Osteoblast (primary cell): ENCODE measurements around the gene CORO2A. TPM values are rescaled to one million over a fixed set of nuclear protein-coding genes. Genes with fewer than 3 reads are reported as not detected.

Source experiments
- DNase-seq: peaks from one replicate; pipeline ENCODE4 v3.0.0; 2011; ENCODE audit warnings: low spot score, mixed read lengths; ENCODE audit not compliant: insufficient read length; ENCODE audit errors: missing footprints
- H2AFZ ChIP-seq: 2 replicates; pipeline ENCODE4 v1.6.0; 2011; ENCODE audit warnings: mild to moderate bottlenecking, low read length
- H3K27ac ChIP-seq: 2 replicates; pipeline ENCODE4 v1.5.1; 2011; ENCODE audit warnings: mild to moderate bottlenecking, low read depth, low read length, moderate library complexity
- H3K27me3 ChIP-seq: 2 replicates; pipeline ENCODE4 v1.6.0; 2012; ENCODE audit warnings: mild to moderate bottlenecking, control low read depth, inconsistent platforms, low read length, moderate library complexity; ENCODE audit not compliant: insufficient read depth
- H3K36me3 ChIP-seq: 2 replicates; pipeline ENCODE4 v1.5.1; 2011; ENCODE audit warnings: mild to moderate bottlenecking, low read length, control low read depth, moderate library complexity; ENCODE audit not compliant: insufficient read depth
- H3K4me1 ChIP-seq: 2 replicates; pipeline ENCODE4 v1.5.1; 2011; ENCODE audit warnings: mild to moderate bottlenecking, low read length, control low read depth, moderate library complexity; ENCODE audit not compliant: insufficient read depth
- H3K4me2 ChIP-seq: 2 replicates; pipeline ENCODE4 v1.6.0; 2011; ENCODE audit warnings: mild to moderate bottlenecking, low read length; ENCODE audit not compliant: insufficient read depth
- H3K4me3 ChIP-seq: fragments of 200-600 bp; sonication (generic); 3 replicates; pipeline ENCODE4 v1.5.1; 2012; ENCODE audit warnings: mild to moderate bottlenecking, low read length, inconsistent platforms; ENCODE audit not compliant: insufficient read depth
- H3K79me2 ChIP-seq: 2 replicates; pipeline ENCODE4 v1.6.0; 2012; ENCODE audit warnings: mild to moderate bottlenecking, low read length, control low read depth, inconsistent platforms; ENCODE audit not compliant: insufficient read depth
- H3K9me3 ChIP-seq: 2 replicates; pipeline ENCODE4 v1.5.1; 2011; ENCODE audit warnings: low read depth, low read length, control low read depth
- H4K20me1 ChIP-seq: 2 replicates; pipeline ENCODE4 v1.6.0; 2012; ENCODE audit warnings: mild to moderate bottlenecking, low read length, control low read depth; ENCODE audit not compliant: insufficient read depth
- total RNA-seq: library from RNA; depleted of rRNA; stranded (reverse); fragments of >200 nt; gene quantifications from 2 replicates; pipeline ENCODE4 v1.2.3, GENCODE V29; 2012
- TF ChIP-seq, protein P1 (sequence below): IDR thresholded peaks from 2 replicates; pipeline ENCODE4 v1.5.1; 2011; ENCODE audit warnings: mild to moderate bottlenecking, low read depth, low read length, moderate library complexity; ENCODE audit errors: extremely low read depth

The CORO2A gene
- total RNA-seq, 1 donor: 0.72 TPM

DNA sequence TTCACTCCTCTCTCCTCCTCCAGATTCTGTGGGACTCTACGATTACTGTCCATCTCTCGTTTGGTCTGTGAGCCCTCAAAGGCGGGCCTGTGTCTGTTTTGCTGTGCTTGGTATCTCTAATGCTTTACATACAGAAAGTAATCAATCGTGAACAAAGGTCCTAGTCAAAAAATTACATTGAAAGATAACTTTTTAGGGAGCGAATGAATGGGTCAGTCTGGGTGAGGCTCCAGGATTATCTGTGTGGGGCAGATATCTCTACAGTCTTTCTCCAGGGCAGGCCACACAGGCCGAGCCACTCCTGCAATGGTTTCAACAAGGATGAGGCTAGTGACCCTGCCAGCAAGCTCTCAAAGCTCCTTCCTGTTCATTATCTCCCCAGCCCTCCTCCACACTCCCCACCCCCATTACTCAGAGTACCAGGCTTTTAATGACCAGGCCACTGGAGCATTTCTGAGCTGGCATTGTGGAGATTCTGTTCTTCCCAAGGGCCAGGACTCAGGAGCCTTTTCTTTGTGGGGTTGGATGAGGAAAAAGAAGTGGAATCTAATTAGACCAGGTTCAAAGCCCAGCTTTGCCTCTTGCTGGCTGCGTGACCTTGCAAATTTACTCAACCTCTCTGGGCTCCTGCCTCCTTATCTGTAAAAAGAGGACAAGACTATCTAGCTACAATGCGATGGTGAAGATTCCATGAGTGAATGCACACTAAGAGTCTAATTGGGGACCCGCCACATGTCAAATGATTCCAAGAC, 10.2 kb downstream of the CORO2A start:
- Histone ChIP-seq H3K27me3 (no peaks in the 10 kb centered on the region), H3K36me3 (no peaks in the 10 kb centered on the region), H4K20me1 (no peaks in the 10 kb centered on the region), H3K27ac (no peak overlapping the region), H2AFZ (no peak overlapping the region), H3K9me3 (no peaks in the 10 kb centered on the region), H3K79me2 (no peaks in the 10 kb centered on the region), H3K4me1 (no peaks in the 10 kb centered on the region), H3K4me3 (no peak overlapping the region), H3K4me2 (no peak overlapping the region)
- DNase-seq: no peak
- TF ChIP-seq, protein P1, sequence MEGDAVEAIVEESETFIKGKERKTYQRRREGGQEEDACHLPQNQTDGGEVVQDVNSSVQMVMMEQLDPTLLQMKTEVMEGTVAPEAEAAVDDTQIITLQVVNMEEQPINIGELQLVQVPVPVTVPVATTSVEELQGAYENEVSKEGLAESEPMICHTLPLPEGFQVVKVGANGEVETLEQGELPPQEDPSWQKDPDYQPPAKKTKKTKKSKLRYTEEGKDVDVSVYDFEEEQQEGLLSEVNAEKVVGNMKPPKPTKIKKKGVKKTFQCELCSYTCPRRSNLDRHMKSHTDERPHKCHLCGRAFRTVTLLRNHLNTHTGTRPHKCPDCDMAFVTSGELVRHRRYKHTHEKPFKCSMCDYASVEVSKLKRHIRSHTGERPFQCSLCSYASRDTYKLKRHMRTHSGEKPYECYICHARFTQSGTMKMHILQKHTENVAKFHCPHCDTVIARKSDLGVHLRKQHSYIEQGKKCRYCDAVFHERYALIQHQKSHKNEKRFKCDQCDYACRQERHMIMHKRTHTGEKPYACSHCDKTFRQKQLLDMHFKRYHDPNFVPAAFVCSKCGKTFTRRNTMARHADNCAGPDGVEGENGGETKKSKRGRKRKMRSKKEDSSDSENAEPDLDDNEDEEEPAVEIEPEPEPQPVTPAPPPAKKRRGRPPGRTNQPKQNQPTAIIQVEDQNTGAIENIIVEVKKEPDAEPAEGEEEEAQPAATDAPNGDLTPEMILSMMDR: no peak

DNA sequence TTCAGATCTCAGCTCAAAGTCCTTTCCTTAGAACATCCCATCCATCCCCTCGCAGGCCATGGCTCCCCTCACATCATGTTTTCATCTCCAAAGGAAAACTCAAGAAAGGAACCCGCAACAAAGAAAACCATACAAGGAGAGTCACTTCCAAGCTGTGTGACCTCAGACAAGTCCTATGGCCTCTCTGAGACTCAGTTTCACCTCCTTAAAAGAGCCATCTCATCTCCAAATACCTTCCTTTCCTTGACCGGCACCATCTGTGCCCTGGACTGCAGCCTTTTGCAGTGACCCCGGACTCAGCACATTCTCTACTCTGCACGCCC, 10.7 kb downstream of the CORO2A start:
- Histone ChIP-seq H3K4me2 (no peak overlapping the region), H2AFZ (no peak overlapping the region), H3K4me3 (no peak overlapping the region), H3K27me3 (peaks cover 5% of the 10 kb centered on the region), H3K79me2 (no peaks in the 10 kb centered on the region), H3K36me3 (no peaks in the 10 kb centered on the region), H3K4me1 (no peaks in the 10 kb centered on the region), H3K27ac (no peak overlapping the region), H3K9me3 (no peaks in the 10 kb centered on the region), H4K20me1 (no peaks in the 10 kb centered on the region)
- TF ChIP-seq, protein P1: no peak
- no peak for DNase-seq

DNA sequence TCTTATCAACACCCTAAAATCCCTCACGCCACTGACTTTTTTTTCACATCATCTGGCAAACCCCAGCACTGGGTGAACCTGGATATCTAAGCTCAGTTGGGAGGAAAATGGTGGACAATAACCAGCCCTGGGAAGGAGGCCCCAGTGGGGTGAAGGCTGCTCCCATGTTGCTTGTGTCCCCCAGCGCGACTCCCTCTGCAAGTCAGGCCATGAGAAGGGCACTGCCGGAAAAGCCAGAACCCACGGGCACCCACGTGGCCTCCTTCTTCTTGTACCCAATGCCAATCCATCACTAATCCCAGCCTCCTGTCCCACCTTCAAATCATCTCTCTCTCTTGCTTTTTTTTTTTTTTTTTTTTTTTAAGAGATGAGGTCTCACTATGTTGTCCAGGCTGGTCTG, 11.4 kb downstream of the CORO2A start:
- Histone ChIP-seq H3K79me2 (no peaks in the 10 kb centered on the region), H3K4me2 (no peak overlapping the region), H3K36me3 (no peaks in the 10 kb centered on the region), H4K20me1 (no peaks in the 10 kb centered on the region), H2AFZ (no peak overlapping the region), H3K4me3 (no peak overlapping the region), H3K27ac (no peak overlapping the region), H3K4me1 (no peaks in the 10 kb centered on the region), H3K9me3 (no peaks in the 10 kb centered on the region), H3K27me3 (peaks cover 12% of the 10 kb centered on the region)
- TF ChIP-seq, protein P1: no peak
- DNase-seq: no peak

DNA sequence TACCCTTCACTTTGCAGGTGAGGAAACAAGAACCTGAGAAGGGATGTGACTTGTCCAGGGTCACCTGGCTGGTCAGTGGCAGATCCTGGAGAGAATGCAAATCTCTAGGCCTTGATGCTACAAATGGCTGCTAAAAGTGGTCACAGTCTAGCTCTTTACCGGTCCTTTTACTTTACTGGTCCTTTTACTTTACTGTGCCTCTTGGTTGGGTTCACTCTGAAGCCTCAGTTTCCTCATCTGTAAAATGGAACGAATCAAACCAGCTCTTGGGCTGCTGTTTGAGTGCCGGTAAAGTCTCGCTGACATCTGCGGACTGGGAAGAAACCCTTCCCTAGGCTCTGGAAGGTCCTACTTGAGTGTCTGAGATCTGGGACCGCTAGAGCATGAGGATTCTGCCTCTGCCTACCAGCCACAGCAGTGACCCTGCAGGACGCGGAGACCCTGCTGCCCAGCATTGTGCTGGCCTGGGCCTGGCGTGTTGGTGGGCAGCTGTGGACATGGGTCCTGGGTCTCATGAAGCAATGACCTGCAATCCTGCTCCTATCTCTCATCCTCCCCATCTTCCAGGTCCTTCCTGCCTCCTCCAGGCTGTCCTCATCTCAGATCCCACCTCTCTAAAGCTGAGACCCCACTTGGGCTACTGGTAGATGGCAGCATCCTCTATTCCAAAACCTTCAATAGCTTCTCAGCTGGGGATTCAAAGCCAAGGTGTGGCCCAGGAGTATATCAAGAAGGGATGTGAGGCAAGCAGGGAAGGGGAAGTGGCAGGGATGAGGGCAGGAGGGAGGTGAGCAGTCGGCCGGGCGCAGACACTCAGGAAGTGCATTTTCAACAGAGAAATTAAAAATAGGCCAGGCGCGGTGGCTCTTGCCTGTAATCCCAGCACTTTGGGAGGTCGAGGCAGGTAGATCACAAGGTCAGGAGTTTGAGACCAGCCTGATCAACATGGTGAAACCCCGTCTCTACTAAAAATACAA, 13.3 kb downstream of the CORO2A start:
- Histone ChIP-seq H3K4me1 (no peaks in the 10 kb centered on the region), H3K4me2 (no peak overlapping the region), H3K4me3 (no peak overlapping the region), H4K20me1 (no peaks in the 10 kb centered on the region), H3K9me3 (no peaks in the 10 kb centered on the region), H3K27ac (no peak overlapping the region), H3K79me2 (no peaks in the 10 kb centered on the region), H2AFZ (no peak overlapping the region), H3K27me3 (peaks cover 15% of the 10 kb centered on the region), H3K36me3 (no peaks in the 10 kb centered on the region)
- TF ChIP-seq, protein P1: no peak
- no peak for DNase-seq
